GM13976 (cell line): ENCODE data around the gene PRAMEF14.
"Not testable (repeated sequence)": the region's sequence is repeated elsewhere in the genome, so short reads cannot be mapped to it uniquely, and the experiment has no call there.

Experiments used
- DNase-seq: peaks from one replicate; pipeline ENCODE4 v3.0.0; 2012; ENCODE audit warnings: low spot score
- in situ Hi-C: fragments of 300-500 bp; cut with MboI; formaldehyde crosslinking; loops from one replicate; pipeline ENCODE4 v1.12.0; 2022; ENCODE audit warnings: low sequenced_read_pairs, mixed read lengths, inconsistent platforms; ENCODE audit not compliant: unreplicated experiment

Gene PRAMEF14

GRCh38 chr1:13298699-13299098, 48.2 kb downstream of the PRAMEF14 start:
- DNase-seq, in situ Hi-C loops: not testable (repeated sequence)

GRCh38 chr1:13297216-13297931, 49.6 kb downstream of the PRAMEF14 start:
- DNase-seq, in situ Hi-C loops: not testable (repeated sequence)
